SHP77 treated with DMSO at 0.1 percent for 48 hours (cell line): ENCODE data around the gene SRC.

Experiments used
- DNase-seq: peaks from one replicate; lab custom pipeline; 2025; lab: John Stamatoyannopoulos, UW

Gene SRC

GRCh38 chr20:37315021-37315451, 30.9 kb upstream of the SRC start:
- no peak for DNase-seq

- no peak for DNase-seq
Observed at GRCh38 chr20:37315452-37316110, 30.4 kb upstream of the SRC start.

GRCh38 chr20:37316116-37316774, 29.7 kb upstream of the SRC start:
- DNase-seq, result no peak

GRCh38 chr20:37316775-37317170, 29.2 kb upstream of the SRC start:
- no peak for DNase-seq

DNA sequence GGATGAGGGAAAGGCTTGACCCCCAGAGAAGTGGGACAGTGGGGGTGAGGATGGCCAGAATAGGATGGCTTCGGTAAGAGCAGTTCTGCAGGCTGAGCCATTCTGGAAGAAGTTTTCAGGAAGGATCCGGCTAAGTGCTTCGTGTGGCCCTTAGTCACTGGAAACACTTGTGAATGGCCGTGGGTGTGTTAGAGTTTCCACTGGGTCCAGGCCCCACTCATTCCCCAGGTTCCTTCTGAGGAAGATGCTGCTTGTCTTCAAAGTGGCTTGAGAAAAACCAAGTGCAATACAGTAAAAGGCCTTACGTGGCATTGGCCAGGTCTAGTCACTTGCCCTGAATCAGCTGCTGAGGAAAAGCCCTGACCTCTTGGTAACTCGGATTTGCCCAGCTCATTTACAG, 28.6 kb upstream of the SRC start:
- no peak for DNase-seq

GRCh38 chr20:37317994-37318640, 27.8 kb upstream of the SRC start:
- DNase-seq, result no peak

- DNase-seq, result no peak
Observed at GRCh38 chr20:37319151-37319671, 26.7 kb upstream of the SRC start.

DNA sequence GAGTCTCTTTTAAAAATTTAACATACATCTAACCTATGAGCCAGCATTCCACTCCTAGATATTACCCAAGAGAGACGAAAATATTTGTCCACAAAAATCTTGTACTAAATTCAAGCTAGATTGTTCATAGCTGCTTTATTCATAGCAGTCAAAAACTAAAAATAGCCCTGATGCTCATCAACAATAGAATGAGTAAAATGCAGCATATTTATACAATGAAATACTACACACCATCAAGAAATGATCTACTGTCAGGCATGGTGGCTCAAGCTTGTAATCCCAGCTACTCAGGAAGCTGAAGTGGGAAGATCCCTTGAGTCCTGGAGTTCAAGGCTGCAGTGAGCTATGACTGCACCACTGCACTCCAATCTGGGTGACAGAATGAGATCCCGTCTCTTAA, 22.0 kb upstream of the SRC start:
- no peak for DNase-seq

- DNase-seq, result no peak
Observed at GRCh38 chr20:37325206-37325605, 20.7 kb upstream of the SRC start.

- no peak for DNase-seq
Observed at GRCh38 chr20:37326666-37327065, 19.3 kb upstream of the SRC start.

GRCh38 chr20:37327748-37328147, 18.2 kb upstream of the SRC start:
- DNase-seq, result no peak

- DNase-seq, result no peak
Observed at GRCh38 chr20:37328149-37328945, 17.6 kb upstream of the SRC start.

GRCh38 chr20:37329481-37330165, 16.3 kb upstream of the SRC start:
- no peak for DNase-seq

DNA sequence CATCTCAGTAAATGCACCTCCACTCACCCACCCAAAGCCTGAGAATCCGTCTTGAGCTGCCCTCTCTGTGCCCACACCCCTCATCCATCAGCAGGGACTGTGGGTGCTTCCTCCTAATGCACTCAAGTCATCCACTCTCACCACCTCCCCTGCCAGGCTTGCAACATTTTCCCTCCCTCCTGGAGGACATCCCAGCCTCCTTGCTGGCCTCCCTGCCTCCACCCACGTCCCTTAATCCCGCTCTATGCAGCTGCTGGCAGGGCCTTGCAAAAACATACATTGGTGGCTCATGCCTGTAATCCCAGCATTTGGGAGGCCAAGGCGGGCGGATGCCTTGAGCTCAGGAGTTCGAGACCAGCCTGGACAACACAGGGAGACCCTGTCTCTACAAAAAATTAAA, 15.6 kb upstream of the SRC start:
- DNase-seq, result no peak

DNA sequence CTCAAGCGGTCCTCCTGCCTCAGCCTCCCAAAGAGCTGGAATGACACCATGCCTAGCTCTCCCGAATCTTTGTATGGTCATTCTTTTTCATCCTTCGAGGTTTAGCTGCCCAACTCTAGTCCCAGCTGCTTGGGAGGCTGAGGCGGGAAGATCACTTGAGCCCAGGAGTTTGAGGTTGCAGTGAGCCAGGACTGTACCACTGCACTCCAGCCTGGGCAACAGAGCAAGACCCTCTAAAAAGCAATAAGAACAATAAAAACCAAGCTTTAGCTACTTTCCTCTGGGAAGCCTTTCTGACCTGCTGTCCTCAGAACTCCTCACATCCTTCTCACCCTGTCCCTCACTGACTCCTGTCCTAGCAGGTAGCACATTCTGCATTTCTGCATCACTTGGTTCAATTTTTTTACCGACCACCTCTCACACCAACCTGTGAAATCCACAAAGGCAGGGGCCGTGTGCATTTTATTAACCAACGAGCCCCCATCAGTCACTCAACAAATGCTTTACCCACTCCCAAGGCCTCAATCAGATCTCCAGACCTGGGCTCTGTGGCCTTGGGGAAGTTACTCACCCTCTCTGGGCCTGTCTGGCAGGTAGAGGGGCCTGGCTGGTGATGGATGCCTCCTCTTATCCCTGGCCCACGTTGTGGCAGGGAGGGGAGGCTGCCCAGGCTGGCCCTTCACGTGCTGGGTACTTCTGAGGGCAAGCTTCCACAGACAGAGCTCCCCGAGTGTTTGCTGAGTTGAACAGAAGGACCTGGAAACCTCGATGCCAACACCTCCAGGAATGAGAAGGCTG, 14.7 kb upstream of the SRC start:
- no peak for DNase-seq

GRCh38 chr20:37333130-37333847, 12.7 kb upstream of the SRC start:
- no peak for DNase-seq

GRCh38 chr20:37333848-37334318, 12.1 kb upstream of the SRC start:
- no peak for DNase-seq

GRCh38 chr20:37334450-37334849, 11.5 kb upstream of the SRC start:
- DNase-seq, result no peak

DNA sequence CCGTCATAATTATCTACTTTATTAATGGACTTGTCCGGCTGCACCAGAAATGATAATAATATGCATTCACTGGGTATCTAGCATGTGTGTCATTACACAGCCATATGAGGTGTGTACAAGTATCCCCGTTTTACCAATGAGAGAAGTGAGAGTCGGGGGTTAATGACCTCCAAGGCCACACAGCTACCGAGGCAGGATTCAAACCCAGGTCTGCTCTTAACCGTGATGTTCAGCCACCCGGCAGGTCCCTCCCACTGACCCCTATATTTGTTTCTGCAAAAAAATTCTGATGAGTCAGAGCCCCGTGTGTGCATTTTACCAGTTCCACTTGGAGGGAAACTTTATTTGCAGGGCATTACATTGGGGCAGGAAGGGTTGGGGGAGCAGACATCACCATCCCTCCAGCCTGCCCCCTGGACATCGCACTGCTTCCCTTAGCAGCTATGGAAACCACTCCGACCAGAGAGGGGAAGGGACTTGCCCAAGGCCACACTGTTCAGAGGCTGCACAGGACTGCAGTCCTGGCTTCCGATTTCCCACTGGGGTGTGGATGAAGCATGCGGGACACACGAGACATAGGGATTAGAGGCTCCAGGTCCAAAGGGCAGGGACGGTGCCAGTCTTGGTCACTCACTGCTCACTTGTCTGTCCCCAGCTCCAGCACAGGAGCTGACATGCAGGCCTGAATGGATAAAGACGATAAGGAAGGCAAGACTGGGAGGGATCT, 10.1 kb upstream of the SRC start:
- no peak for DNase-seq
